Measurements from ENCODE around the gene COL7A1.

COL7A1 gene

GRCh38 chr3:48591886-48592518 lies 3.1 kb downstream of the COL7A1 start:
- H3K27me3 ChIP-seq (ENCODE audit: control insufficient read depth, insufficient read depth, low read length, poor library complexity, severe bottlenecking) = peaks cover 18% of the 10 kb centered on the region
- H3K4me3 ChIP-seq (ENCODE audit: insufficient read depth, low read depth, low read length) = no peak overlapping the region
- no peaks in the 10 kb centered on the region for H3K9me3 ChIP-seq (ENCODE audit: control insufficient read depth, low read length)
- peaks cover 20% of the 10 kb centered on the region for H3K4me1 ChIP-seq (ENCODE audit: control insufficient read depth, insufficient read depth, low read length)
- WGBS, 2 experiments = 95% methylated on average over 22 of the region's 22 CpGs
- no peak overlapping the region for H3K27ac ChIP-seq (ENCODE audit: insufficient read depth, low read depth, low read length, poor library complexity, severe bottlenecking)
- no peaks in the 10 kb centered on the region for H3K36me3 ChIP-seq (ENCODE audit: control insufficient read depth, insufficient read depth, low read length)

- Histone ChIP-seq H3K36me3 (ENCODE audit: control insufficient read depth, insufficient read depth, low read length) (no peaks in the 10 kb centered on the region), H3K4me1 (ENCODE audit: control insufficient read depth, insufficient read depth, low read length) (peaks cover 20% of the 10 kb centered on the region), H3K9me3 (ENCODE audit: control insufficient read depth, low read length) (no peaks in the 10 kb centered on the region), H3K27ac (ENCODE audit: insufficient read depth, low read depth, low read length, poor library complexity, severe bottlenecking) (no peak overlapping the region), H3K4me3 (ENCODE audit: insufficient read depth, low read depth, low read length) (no peak overlapping the region), H3K27me3 (ENCODE audit: control insufficient read depth, insufficient read depth, low read length, poor library complexity, severe bottlenecking) (peaks cover 18% of the 10 kb centered on the region)
- WGBS, 2 experiments = 93 to 96% methylated on average over 14 of the region's 14 CpGs
Observed at GRCh38 chr3:48591436-48591835, 3.7 kb downstream of the COL7A1 start.

DNA sequence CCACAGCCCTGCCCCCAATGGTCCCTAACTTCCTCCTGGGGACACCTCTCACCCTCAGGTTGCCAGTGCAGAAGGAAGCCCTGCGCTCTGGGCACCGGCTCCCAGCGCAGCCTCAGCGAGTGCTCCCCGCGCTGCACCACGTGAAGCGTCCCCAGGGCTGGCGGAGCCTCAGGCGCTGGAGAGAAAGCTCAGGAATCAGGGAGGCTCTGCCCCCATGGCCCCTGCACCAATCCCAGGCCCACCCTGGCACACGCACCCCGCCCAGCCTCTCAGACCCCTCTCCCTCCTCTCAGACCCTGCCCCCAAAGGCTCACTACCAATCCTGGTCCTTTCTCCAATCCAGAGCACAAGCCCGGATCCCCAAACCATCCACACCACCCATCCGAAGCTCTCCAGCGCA lies 6.9 kb downstream of the COL7A1 start:
- no peaks in the 10 kb centered on the region for H3K9me3 ChIP-seq (ENCODE audit: control insufficient read depth, low read length)
- no peak overlapping the region for H3K4me3 ChIP-seq (ENCODE audit: insufficient read depth, low read depth, low read length)
- no peaks in the 10 kb centered on the region for H3K4me1 ChIP-seq (ENCODE audit: control insufficient read depth, insufficient read depth, low read length)
- 90 to 91% methylated on average over 15 of the region's 15 CpGs for WGBS, 2 experiments
- no peaks in the 10 kb centered on the region for H3K27me3 ChIP-seq (ENCODE audit: control insufficient read depth, insufficient read depth, low read length, poor library complexity, severe bottlenecking)
- no peak overlapping the region for H3K27ac ChIP-seq (ENCODE audit: insufficient read depth, low read depth, low read length, poor library complexity, severe bottlenecking)
- H3K36me3 ChIP-seq (ENCODE audit: control insufficient read depth, insufficient read depth, low read length) = no peaks in the 10 kb centered on the region

DNA sequence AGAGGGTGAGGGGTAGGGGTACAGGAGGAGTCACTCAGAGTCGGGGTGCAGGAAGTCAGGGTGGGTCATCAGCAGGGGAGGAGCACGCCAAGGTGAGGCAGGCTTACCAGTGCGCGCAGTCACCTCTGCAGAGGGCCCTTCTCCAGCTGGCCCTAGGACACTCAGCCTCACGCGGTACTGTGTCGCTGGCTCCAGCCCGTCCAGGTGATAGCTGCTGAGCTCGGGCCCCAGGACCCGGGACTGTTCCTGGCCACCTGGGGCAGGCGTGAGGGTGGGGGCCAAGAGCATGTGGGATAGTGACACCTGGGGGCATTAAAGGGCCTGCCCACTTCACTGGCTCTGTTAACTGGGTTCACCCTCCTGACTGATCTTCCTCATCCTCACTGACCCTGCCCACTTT lies 7.4 kb downstream of the COL7A1 start:
- no peaks in the 10 kb centered on the region for H3K9me3 ChIP-seq (ENCODE audit: control insufficient read depth, low read length)
- H3K4me3 ChIP-seq (ENCODE audit: insufficient read depth, low read depth, low read length) = no peak overlapping the region
- H3K4me1 ChIP-seq (ENCODE audit: control insufficient read depth, insufficient read depth, low read length) = no peaks in the 10 kb centered on the region
- no peaks in the 10 kb centered on the region for H3K27me3 ChIP-seq (ENCODE audit: control insufficient read depth, insufficient read depth, low read length, poor library complexity, severe bottlenecking)
- WGBS, 2 experiments = 94% methylated on average over 11 of the region's 11 CpGs
- no peaks in the 10 kb centered on the region for H3K36me3 ChIP-seq (ENCODE audit: control insufficient read depth, insufficient read depth, low read length)
- H3K27ac ChIP-seq (ENCODE audit: insufficient read depth, low read depth, low read length, poor library complexity, severe bottlenecking) = no peak overlapping the region

- H3K27me3 ChIP-seq (ENCODE audit: control insufficient read depth, insufficient read depth, low read length, poor library complexity, severe bottlenecking) = no peaks in the 10 kb centered on the region
- 93 to 94% methylated on average over 8 of the region's 8 CpGs for WGBS, 2 experiments
- H3K27ac ChIP-seq (ENCODE audit: insufficient read depth, low read depth, low read length, poor library complexity, severe bottlenecking) = no peak overlapping the region
- H3K4me3 ChIP-seq (ENCODE audit: insufficient read depth, low read depth, low read length) = no peak overlapping the region
- H3K4me1 ChIP-seq (ENCODE audit: control insufficient read depth, insufficient read depth, low read length) = no peaks in the 10 kb centered on the region
- H3K9me3 ChIP-seq (ENCODE audit: control insufficient read depth, low read length) = no peaks in the 10 kb centered on the region
- no peaks in the 10 kb centered on the region for H3K36me3 ChIP-seq (ENCODE audit: control insufficient read depth, insufficient read depth, low read length)
Observed at GRCh38 chr3:48585411-48585810, 9.7 kb downstream of the COL7A1 start.

DNA sequence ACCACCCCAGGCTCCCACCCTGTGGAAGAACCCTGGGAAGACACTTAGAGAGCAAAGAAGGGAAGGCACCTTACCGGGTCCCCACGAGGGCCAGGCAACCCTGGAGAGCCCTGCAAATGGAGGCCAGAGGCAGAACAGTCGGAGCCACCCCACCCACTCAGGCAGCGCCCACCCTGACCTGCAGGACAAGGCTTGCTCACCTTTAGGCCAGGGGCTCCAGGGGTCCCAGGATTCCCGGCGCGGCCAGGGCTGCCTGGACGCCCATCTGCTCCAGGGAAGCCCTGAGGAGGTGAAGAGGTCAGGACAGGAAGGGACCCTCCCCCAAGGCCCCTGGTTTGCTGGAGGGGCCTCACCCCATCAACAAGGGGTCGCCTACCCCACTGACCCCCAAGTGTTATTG lies 10.3 kb downstream of the COL7A1 start:
- 93 to 94% methylated on average over 9 of the region's 9 CpGs for WGBS, 2 experiments
- no peaks in the 10 kb centered on the region for H3K9me3 ChIP-seq (ENCODE audit: control insufficient read depth, low read length)

GRCh38 chr3:48581621-48582481 lies 13.3 kb downstream of the COL7A1 start:
- Histone ChIP-seq H3K4me3 (ENCODE audit: insufficient read depth, low read depth, low read length) (no peak overlapping the region), H3K27me3 (ENCODE audit: control insufficient read depth, insufficient read depth, low read length, poor library complexity, severe bottlenecking) (no peaks in the 10 kb centered on the region), H3K36me3 (ENCODE audit: control insufficient read depth, insufficient read depth, low read length) (no peaks in the 10 kb centered on the region), H3K4me1 (ENCODE audit: control insufficient read depth, insufficient read depth, low read length) (no peaks in the 10 kb centered on the region), H3K27ac (ENCODE audit: insufficient read depth, low read depth, low read length, poor library complexity, severe bottlenecking) (no peak overlapping the region), H3K9me3 (ENCODE audit: control insufficient read depth, low read length) (no peaks in the 10 kb centered on the region)
- 91 to 93% methylated on average over 14 of the region's 14 CpGs for WGBS, 2 experiments

More for the DNA sequence above, 10.3 kb downstream of the COL7A1 start:
- no peaks in the 10 kb centered on the region for H3K36me3 ChIP-seq (ENCODE audit: control insufficient read depth, insufficient read depth, low read length)
- H3K4me1 ChIP-seq (ENCODE audit: control insufficient read depth, insufficient read depth, low read length) = no peaks in the 10 kb centered on the region
- no peak overlapping the region for H3K4me3 ChIP-seq (ENCODE audit: insufficient read depth, low read depth, low read length)
- H3K27ac ChIP-seq (ENCODE audit: insufficient read depth, low read depth, low read length, poor library complexity, severe bottlenecking) = no peak overlapping the region
- H3K27me3 ChIP-seq (ENCODE audit: control insufficient read depth, insufficient read depth, low read length, poor library complexity, severe bottlenecking) = no peaks in the 10 kb centered on the region

GRCh38 chr3:48576647-48577046 lies 18.5 kb downstream of the COL7A1 start:
- Histone ChIP-seq H3K27me3 (ENCODE audit: control insufficient read depth, insufficient read depth, low read length, poor library complexity, severe bottlenecking) (no peaks in the 10 kb centered on the region), H3K27ac (ENCODE audit: insufficient read depth, low read depth, low read length, poor library complexity, severe bottlenecking) (no peak overlapping the region), H3K4me1 (ENCODE audit: control insufficient read depth, insufficient read depth, low read length) (no peaks in the 10 kb centered on the region), H3K36me3 (ENCODE audit: control insufficient read depth, insufficient read depth, low read length) (no peaks in the 10 kb centered on the region), H3K4me3 (ENCODE audit: insufficient read depth, low read depth, low read length) (no peak overlapping the region), H3K9me3 (ENCODE audit: control insufficient read depth, low read length) (no peaks in the 10 kb centered on the region)
- WGBS, 2 experiments = 91 to 94% methylated on average over 4 of the region's 4 CpGs

GRCh38 chr3:48575366-48575765 lies 19.8 kb downstream of the COL7A1 start:
- Histone ChIP-seq H3K9me3 (ENCODE audit: control insufficient read depth, low read length) (no peaks in the 10 kb centered on the region), H3K4me3 (ENCODE audit: insufficient read depth, low read depth, low read length) (no peak overlapping the region), H3K27ac (ENCODE audit: insufficient read depth, low read depth, low read length, poor library complexity, severe bottlenecking) (no peak overlapping the region), H3K27me3 (ENCODE audit: control insufficient read depth, insufficient read depth, low read length, poor library complexity, severe bottlenecking) (no peaks in the 10 kb centered on the region), H3K4me1 (ENCODE audit: control insufficient read depth, insufficient read depth, low read length) (no peaks in the 10 kb centered on the region), H3K36me3 (ENCODE audit: control insufficient read depth, insufficient read depth, low read length) (no peaks in the 10 kb centered on the region)
- 94 to 97% methylated on average over 17 of the region's 17 CpGs for WGBS, 2 experiments

GRCh38 chr3:48573973-48574585 lies 21.1 kb downstream of the COL7A1 start:
- 91 to 97% methylated on average over 10 of the region's 10 CpGs for WGBS, 2 experiments

More at GRCh38 chr3:48573973-48574585, 21.1 kb downstream of the COL7A1 start:
- H3K9me3 ChIP-seq (ENCODE audit: control insufficient read depth, low read length) = no peaks in the 10 kb centered on the region
- no peak overlapping the region for H3K27ac ChIP-seq (ENCODE audit: insufficient read depth, low read depth, low read length, poor library complexity, severe bottlenecking)
- H3K36me3 ChIP-seq (ENCODE audit: control insufficient read depth, insufficient read depth, low read length) = no peaks in the 10 kb centered on the region
- no peaks in the 10 kb centered on the region for H3K27me3 ChIP-seq (ENCODE audit: control insufficient read depth, insufficient read depth, low read length, poor library complexity, severe bottlenecking)
- H3K4me3 ChIP-seq (ENCODE audit: insufficient read depth, low read depth, low read length) = no peak overlapping the region
- H3K4me1 ChIP-seq (ENCODE audit: control insufficient read depth, insufficient read depth, low read length) = no peaks in the 10 kb centered on the region
